ENCODE results near the gene APOA4. TPM values are rescaled to one million over a fixed set of nuclear protein-coding genes. Genes with fewer than 3 reads are reported as not detected.

APOA4 gene
- total and polyA plus RNA-seq, 9 of the 15 experiments (the other 6 are each of a cell fraction or from before 2014, with no cell fraction given), result 0.07 TPM; not detected in 8

GRCh38 chr11:116772443-116773202 lies 50.5 kb downstream of the APOA4 start, which contains the start of gene BUD13 (continued):
- TF ChIP-seq TEAD2 (tag; IDR thresholded peaks at IDR 0.05) (no peak), TFE3 (CRISPR knock-in tag; IDR thresholded peaks at IDR 0.05) (no peak), MYC (IDR thresholded peaks at IDR 0.05; ENCODE audit: low read depth, low read length) (peak; percentile 73), MYC (CRISPR knock-in tag; IDR thresholded peaks at IDR 0.05; ENCODE audit: borderline replicate concordance, low read depth) (no peak), SRF (CRISPR knock-in tag; IDR thresholded peaks at IDR 0.05) (peak in 1 of 2 experiments; percentile 27; a peak in 1 of 4 replicates), NONO (IDR thresholded peaks at IDR 0.05; ENCODE audit: low read depth in 2 of 2, low read length in 1 of 2) (peak; percentile 43 to 94; a peak in 3 of 4 replicates)

- CTCF ChIA-PET (ENCODE audit: low intra/inter-chr PET ratio), result no interaction called here
- peak overlapping the region; percentile 98 for H2AFZ ChIP-seq (ENCODE audit: low read depth, low read length)
- no peak for TF ChIP-seq ZNF780A (CRISPR knock-in tag; IDR thresholded peaks at IDR 0.05)
- no peak for TF ChIP-seq ARID4B (CRISPR knock-in tag; IDR thresholded peaks at IDR 0.05)
- TF ChIP-seq KAT2B (IDR thresholded peaks at IDR 0.05; ENCODE audit: low read depth, low read length), result no peak
- TF ChIP-seq KAT8 (IDR thresholded peaks at IDR 0.05; ENCODE audit: low read depth), result no peak
- TF ChIP-seq JUND (IDR thresholded peaks at IDR 0.05; ENCODE audit: borderline replicate concordance, low read depth, low read length), result peak; percentile 41; the same call in 1 of the 2 replicates
- peak; percentile 55; the same call in 1 of the 3 replicates for TF ChIP-seq JUND (tag; IDR thresholded peaks at IDR 0.05; ENCODE audit: borderline replicate concordance, low read depth, low read length)
Measured at GRCh38 chr11:116771935-116772334, 51.2 kb downstream of the APOA4 start.

More at GRCh38 chr11:116771935-116772334, 51.2 kb downstream of the APOA4 start:
- Histone ChIP-seq H3K79me2 (ENCODE audit: control insufficient read depth, insufficient read depth, low read length) (peaks cover 22% of the 10 kb centered on the region), H4K20me1 (replicated peaks; ENCODE audit: control insufficient read depth, insufficient read depth, low read length) (peaks cover 2% of the 10 kb centered on the region; the same call in 1 of the 2 replicates), H3K4me1 (replicated peaks in 1 of 2; ENCODE audit: control insufficient read depth in 2 of 2, insufficient read depth in 2 of 2, low read length in 2 of 2) (peaks cover 14 to 31% of the 10 kb centered on the region in 2 experiments; a peak in 4 of 5 replicates), H3K27ac (ENCODE audit: extremely low read depth, low read depth, low read length) (peak overlapping the region; percentile 88; the same call in 2 of the 3 replicates), H3K9me3 (replicated peaks; ENCODE audit: control insufficient read depth, insufficient read depth, low read depth, low read length) (no peaks in the 10 kb centered on the region), H3K36me3 (ENCODE audit: control insufficient read depth, insufficient read depth, low read length) (peaks cover 38% of the 10 kb centered on the region), H3K4me2 (ENCODE audit: insufficient read depth, low read length) (peak overlapping the region; percentile 99), H3K4me3 (peak overlapping the region; percentile 96), H3K9me1 (ENCODE audit: control insufficient read depth, insufficient read depth, low read length) (peaks cover 6% of the 10 kb centered on the region), H3K9ac (ENCODE audit: insufficient read depth in 1 of 2, low read depth in 2 of 2, low read length in 2 of 2) (peak overlapping the region; percentile 75 to 98; a peak in 3 of 4 replicates), H3K27me3 (ENCODE audit: control insufficient read depth in 2 of 2, insufficient read depth in 2 of 2, low read length in 2 of 2) (no peaks in the 10 kb centered on the region)
- DNase-seq (ENCODE audit: extremely low read depth in 1 of 4, low spot score in 3 of 4) (no peak), ATAC-seq (no peak), FAIRE-seq (no peak)
- in situ Hi-C loops (cut with MboI), result no loop called here
- intact Hi-C loops (cut with micrococcal nuclease), result no loop called here
- POLR2A ChIA-PET, result interaction anchor here (0.8 to 1.5 kb wide), 3 partner anchors 13 to 49 kb away, joined by 3 to 4 read pairs (median 3); no protein-coding TSS in a partner anchor
- WGBS (ENCODE audit: insufficient coverage, low coverage, missing lambda C conversion rate), result 0% methylated on average over 2 of the region's 2 CpGs
- BruUV-seq (replicated peaks), result TSS peak; percentile 56
